ENCODE data around the gene KANK2. TPM values are rescaled to one million over a fixed set of nuclear protein-coding genes. Genes with fewer than 3 reads are reported as not detected.
"Not testable (repeated sequence)": the region's sequence is repeated elsewhere in the genome, so short reads cannot be mapped to it uniquely, and the experiment has no call there.

KANK2 gene
- total and polyA plus RNA-seq, 2 of the 4 experiments (the other 2 are of a cell fraction) = 104 to 176 TPM

- TF ChIP-seq MAFK (IDR thresholded peaks at IDR 0.05; ENCODE audit: low read depth, low read length) (peak; percentile 54; the same call in 1 of the 2 replicates), POLR2A (IDR thresholded peaks at IDR 0.05; ENCODE audit: low read depth, low read length) (no peak)
Measured at GRCh38 chr19:11125994-11126685, 71.2 kb downstream of the KANK2 start (continued).

- H3K14ac ChIP-seq (replicated peaks; ENCODE audit: low read depth, low read length); CTCF ChIA-PET; H3K9me1 ChIP-seq (ENCODE audit: insufficient read depth, low read length); H3K4me3 ChIP-seq (ENCODE audit: insufficient read depth, low read depth, low read length); H3K9ac ChIP-seq (ENCODE audit: low read depth, low read length); POLR2A ChIA-PET (ENCODE audit: unreplicated experiment); H3K23ac ChIP-seq (ENCODE audit: low read depth, low read length); H2BK120ac ChIP-seq (ENCODE audit: low read depth, low read length); H2BK15ac ChIP-seq (ENCODE audit: low read depth, low read length); H4K5ac ChIP-seq (ENCODE audit: low read depth, low read length); H3K4ac ChIP-seq (ENCODE audit: low read depth, low read length); H3K27me3 ChIP-seq (ENCODE audit: control insufficient read depth, insufficient read depth, low read length); H2AFZ ChIP-seq (replicated peaks; ENCODE audit: low read length, poor library complexity); in situ Hi-C loops (cut with MboI; ENCODE audit: low sequenced_read_pairs); ATAC-seq (ENCODE audit: low read depth); H3K56ac ChIP-seq (ENCODE audit: extremely low read depth, insufficient read depth, low read length); dilution Hi-C loops (cut with HindIII; ENCODE audit: low sequenced_read_pairs, unreplicated experiment); H3K4me1 ChIP-seq (ENCODE audit: control insufficient read depth, insufficient read depth, low read length); H2AK9ac ChIP-seq (replicated peaks; ENCODE audit: low read depth, low read length, poor library complexity); H2BK20ac ChIP-seq (ENCODE audit: low read depth, low read length); DNase-seq; H3K4me2 ChIP-seq (ENCODE audit: low read depth, low read length); intact Hi-C loops (cut with micrococcal nuclease); H2BK5ac ChIP-seq (ENCODE audit: low read depth, low read length, poor library complexity, severe bottlenecking); H3K18ac ChIP-seq (ENCODE audit: low read depth, low read length); H2AK5ac ChIP-seq (ENCODE audit: low read depth, low read length); H3K9me3 ChIP-seq (ENCODE audit: control insufficient read depth, insufficient read depth, low read length); H3K27ac ChIP-seq (ENCODE audit: insufficient read depth, low read length); BruUV-seq (replicated peaks); H4K8ac ChIP-seq (ENCODE audit: low read depth in 2 of 2, low read length in 2 of 2); H4K91ac ChIP-seq (ENCODE audit: insufficient read depth, low read depth, low read length): not testable (repeated sequence)
- Histone ChIP-seq H3K36me3 (ENCODE audit: control insufficient read depth, insufficient read depth, low read length) (peaks cover 57% of the 10 kb centered on the region), H3K79me1 (ENCODE audit: low read depth in 1 of 2, low read length in 2 of 2) (peaks cover 4 to 20% of the 10 kb centered on the region in 2 experiments; a peak in 3 of 4 replicates), H4K20me1 (ENCODE audit: insufficient read depth, low read length) (peaks cover 10% of the 10 kb centered on the region; the same call in 1 of the 2 replicates)
- WGBS, 2 experiments (ENCODE audit: extremely low coverage in 2 of 2, insufficient read length in 1 of 2) = no CpG with 5 or more reads among the region's 4 CpGs
Measured at GRCh38 chr19:11124157-11124556, 73.2 kb downstream of the KANK2 start.

Measured in IMR-90 (cell line).